ENCODE data around the gene IL12RB2.
A peak's percentile ranks its signal among the peaks of the same experiment; 100 is the strongest.
"Not testable (repeated sequence)": the region's sequence is repeated elsewhere in the genome, so short reads cannot be mapped to it uniquely, and the experiment has no call there.

Gene IL12RB2

DNA sequence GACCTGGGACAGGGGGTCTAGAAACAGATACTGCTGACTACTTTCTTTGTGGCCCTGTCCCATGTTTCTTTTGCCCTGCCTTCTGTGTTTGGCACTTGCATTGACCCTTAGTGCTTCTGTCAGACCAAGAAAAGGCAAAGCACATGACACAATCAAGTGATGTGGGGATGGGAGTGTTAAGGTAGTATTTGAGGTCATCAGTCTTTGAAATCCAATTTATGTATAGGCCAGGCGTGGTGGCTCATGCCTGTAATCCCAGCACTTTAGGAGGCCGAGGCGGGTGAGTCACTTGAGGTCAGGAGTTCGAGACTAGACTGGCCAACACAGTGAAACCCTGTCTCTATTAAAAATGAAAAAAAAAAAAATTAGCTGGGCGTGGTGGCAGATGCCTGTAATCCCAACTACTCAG lies 96.5 kb downstream of the IL12RB2 start:
- DNase-seq: no peak

DNA sequence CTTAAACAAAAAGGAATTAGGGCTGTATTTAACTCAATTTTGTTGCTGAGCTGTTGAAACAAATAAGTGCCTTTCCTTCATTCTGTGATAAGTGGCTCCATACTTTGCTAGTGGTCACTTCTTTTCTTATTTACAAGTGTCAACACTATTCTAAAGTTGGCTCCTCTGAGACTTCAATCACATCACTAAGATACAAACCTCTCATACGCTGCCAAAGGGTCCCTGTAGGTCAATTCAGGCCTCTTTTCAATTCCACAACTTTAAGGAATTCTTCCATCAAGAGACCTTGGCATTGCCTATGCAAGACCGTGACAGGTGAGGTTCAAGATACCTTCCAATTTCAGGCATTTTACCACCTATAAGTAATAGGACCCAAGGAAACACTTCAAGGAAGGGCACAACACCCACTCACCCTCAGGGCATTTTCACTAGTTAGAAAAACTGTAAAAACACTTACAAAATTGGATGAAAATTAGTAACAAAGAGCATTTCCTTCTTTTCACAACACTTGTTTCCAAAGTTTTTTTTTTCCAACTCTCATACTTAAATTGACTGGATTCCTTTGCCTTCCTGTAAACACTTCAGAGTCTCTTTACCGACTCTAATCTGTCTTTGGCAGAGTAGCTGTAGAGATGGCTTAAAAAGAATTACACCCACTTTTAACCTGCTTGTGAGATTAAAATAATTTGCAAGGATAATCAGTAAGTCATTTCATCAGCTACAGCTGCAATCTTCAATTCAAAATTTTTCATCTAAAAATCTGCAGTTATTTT lies 98.0 kb downstream of the IL12RB2 start:
- no peak for DNase-seq

- no peak for DNase-seq
Measured at GRCh38 chr1:67407498-67407897, 99.8 kb downstream of the IL12RB2 start.

DNA sequence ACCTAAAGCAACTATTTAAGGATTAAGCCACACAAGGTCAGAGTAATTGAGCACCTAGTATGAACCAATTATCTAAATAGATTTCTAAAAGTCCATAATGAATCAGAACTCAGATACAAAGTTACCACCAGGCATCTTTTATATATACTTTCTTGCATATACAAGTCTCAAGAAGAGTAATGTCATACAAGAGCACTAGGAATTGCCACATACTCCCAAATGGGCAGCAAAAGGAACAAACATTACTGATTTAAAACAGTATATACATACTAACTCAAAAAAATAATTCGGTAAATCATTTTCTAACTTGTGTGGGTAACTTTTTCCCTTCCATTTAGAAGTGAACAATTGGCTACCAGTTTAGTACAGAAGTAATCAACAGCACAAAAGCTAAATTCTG lies 100.5 kb downstream of the IL12RB2 start:
- no peak for DNase-seq

DNA sequence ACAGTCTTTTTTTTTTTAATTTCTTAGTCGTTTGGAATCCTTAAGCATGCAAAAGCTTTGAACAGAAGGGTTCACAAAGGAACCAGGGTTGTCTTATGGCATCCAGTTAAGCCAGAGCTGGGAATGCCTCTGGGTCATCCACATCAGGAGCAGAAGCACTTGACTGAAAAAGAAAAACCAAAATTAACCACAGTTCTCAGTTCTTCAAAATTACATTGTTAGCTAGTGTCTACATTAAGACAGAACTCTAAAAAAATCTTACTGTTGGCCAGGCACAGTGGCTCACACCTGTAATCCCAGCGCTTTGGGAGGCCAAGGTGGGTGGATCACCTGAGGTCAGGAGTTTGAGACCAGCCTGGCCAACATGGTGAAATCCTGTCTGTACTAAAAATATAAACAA lies 105.4 kb downstream of the IL12RB2 start:
- DNase-seq: not testable (repeated sequence)

DNA sequence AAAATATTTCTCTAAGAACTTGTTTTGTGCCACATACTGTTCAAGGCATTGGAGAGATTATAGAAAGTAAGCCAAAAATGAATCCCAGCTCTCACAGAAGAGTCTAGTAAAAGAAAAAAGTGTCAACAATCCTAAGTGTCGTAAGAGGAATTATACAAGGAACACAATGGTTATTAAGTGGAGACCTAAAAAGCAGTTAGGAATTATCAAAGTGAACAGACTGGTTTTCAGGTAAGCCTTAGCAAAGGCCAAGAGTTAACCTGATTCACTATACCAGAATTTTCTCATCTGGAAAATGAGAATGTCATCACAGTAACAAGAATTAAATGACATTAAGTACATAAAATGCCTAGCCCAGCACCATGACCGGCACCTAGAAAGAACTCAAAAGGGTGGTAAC lies 106.9 kb downstream of the IL12RB2 start:
- no peak for DNase-seq

GRCh38 chr1:67415041-67415440 lies 107.4 kb downstream of the IL12RB2 start:
- no peak for DNase-seq

GRCh38 chr1:67417733-67418132 lies 110.1 kb downstream of the IL12RB2 start:
- not testable (repeated sequence) for DNase-seq

DNA sequence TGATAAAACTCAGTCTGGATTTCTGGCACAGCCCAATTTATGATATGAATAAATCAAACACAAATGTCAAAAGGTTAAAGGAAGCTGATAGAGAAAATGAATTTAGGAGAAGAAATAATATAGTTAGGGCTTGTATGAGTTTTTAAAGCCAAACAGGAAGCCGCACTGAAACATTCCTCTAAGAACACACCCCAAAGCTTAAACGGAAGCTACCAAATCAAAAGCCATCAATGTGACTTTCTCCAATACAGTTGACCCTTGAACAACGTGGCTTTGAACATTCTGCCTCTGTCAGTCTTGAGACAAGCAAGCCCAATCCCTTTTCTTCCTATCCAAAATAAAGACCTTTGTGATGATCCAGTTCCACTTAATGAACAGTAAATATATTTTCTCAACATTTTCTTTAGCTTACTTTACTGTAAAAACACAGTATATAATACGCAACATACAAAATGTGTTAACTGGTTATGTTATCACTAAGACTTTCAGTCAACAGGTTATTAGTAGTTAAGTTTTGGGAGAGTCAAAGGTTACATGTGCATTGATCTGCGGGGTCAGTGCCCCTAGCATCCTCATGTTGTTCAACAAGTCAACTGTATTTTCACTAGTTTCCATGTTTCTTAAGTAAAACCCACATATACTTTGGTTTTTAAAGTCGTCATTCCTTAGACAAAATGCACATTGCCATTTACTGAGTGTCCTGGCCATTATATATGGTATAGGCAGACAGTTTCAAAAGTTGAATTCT lies 111.3 kb downstream of the IL12RB2 start:
- DNase-seq: no peak

DNA sequence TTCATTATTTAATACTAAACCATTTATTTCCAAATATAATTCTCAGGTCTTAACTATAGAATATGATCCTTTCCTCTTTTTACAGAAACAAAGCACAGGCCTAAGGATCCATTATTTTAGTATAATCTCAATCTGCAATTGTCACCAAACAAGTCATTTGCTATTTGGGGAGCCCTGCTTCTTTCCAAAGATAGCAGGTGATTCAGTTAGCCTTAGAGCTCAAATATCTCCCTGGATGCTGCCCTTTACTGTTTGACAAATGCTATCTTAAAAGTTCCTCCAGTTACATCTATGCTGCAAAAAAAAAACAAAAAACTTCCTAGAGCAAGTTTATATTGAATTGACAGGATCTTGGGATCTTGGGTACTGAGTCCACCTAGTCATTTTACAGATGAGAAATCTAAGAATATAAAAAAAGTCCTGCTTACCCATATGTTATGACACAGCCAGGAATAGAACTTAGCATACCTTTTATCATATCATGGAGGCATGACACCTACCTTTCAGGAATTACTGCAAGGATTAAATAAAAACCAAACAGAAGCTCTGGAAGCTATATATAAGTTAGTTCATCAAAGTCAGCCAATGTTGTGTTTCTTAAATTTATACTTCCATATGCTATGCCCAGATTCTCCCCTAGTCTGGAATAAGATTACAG lies 113.3 kb downstream of the IL12RB2 start:
- no peak for DNase-seq

DNA sequence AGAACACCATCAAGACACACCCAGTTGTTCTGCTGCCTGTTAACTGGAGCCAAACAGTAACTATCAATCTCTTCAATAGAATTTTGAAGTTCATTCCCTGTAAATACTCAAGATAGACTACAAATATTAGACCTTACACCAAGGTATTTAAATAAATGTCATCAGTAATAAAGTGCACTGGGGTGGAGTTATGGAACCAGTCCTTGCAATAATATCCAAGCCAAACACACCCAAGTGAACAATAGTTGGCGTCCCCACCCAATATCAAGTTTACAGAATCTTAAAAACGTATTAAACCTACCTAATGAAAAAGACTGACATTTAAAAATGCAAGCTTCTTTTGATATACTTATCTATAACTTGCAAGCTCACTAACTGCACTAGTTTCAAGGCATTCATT lies 119.8 kb downstream of the IL12RB2 start:
- no peak for DNase-seq

DNA sequence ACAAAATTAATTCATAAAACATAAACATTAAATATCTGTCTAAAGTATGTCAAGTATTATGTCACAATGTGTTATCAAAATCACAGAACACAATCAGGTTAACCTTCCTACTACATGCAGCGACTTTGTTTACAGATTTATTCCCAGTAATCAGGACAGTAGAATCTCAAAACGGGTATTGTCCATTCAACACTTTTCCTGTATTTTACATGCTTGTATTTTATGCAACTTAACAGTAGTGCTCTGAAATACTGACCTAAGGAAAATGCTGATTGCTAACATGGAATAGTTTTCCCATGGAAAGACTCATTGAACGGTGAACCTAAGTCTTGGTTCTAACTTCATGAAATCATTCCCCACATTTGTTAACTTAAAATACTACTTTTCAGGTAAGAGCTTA lies 120.3 kb downstream of the IL12RB2 start:
- no peak for DNase-seq

GRCh38 chr1:67429011-67429527 lies 121.4 kb downstream of the IL12RB2 start:
- peak; percentile 26 for DNase-seq

DNA sequence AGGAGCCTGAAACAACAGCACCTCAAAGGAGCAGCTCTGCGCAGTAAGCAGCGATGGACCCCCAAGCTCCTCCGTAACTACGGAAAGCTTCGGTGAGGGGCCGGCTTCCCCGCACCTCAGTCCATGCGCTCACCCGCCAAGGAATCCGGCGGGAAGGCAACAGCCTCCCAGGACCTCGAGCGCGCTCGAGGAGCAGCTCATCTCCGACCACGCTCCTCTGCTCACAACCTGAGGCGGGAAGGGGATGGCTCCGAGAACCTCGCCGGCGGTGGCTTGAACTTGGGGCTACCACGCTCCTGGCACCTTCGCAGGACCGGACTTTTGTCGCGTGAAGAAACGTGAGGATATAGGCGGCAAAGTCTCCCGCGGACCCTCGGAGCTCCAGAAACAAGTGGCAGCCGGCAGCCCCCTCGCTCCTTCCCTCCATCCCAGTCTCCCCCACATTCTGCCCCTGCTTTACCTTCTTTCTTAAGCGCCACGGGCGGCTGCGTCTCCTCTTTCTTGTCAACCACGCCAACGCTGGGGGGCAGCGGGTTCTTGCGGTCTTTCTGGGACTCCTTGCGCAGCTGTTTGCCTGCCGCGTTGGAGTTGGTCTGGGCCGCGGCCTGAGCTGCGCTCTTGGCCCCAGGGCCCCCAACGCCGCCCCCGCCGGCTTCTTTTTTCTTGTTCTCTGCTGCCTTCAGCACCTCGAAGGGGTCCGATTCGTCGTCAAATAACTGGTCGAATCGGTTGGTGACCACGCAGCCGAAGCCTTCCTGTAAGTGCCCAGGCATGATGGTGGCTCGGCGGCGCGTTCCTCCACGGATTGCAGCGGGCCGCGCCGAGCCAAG lies 122.1 kb downstream of the IL12RB2 start:
- no peak for DNase-seq

GRCh38 chr1:67430358-67431155 lies 122.9 kb downstream of the IL12RB2 start, which contains the start of gene SERBP1:
Gene SERBP1 (minus strand): TSS chr1:67430402. CDS start chr1:67430300, 102 bp downstream.
- DNase-seq: peak; percentile 92

GRCh38 chr1:67431156-67431765 lies 123.6 kb downstream of the IL12RB2 start:
- no peak for DNase-seq

DNA sequence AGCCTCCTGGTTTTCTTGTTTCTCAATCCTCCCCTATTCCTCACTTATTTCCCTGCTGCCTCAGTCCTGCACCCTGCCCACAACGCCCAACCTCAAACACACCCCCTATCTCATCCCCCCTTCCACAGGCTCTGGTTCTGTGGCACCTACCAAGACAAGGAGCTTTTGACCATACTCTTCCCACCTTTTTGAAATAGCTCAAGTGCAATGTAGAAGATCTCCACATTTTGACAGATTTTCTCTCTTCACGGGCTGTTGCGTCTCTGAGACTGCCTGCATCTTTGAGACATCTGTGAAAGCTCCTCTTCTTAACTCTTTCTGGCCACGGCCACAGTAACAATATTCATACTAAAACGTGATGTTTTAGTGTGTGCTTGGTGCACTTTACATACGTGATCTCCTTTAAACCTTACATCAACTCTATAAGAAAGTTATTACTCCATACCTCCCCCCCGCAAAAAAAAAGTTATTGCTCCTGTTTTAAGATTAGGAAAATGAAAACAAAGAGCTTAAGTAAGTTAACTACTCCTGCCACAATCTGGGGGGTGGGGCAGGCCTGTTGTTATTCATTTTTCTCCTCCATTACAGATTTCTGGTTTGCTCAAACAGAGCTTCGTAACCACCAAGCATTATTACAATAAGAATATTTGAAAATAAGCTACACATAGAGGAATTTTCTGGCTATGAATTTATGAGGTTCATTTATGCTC lies 124.4 kb downstream of the IL12RB2 start:
- no peak for DNase-seq

DNA sequence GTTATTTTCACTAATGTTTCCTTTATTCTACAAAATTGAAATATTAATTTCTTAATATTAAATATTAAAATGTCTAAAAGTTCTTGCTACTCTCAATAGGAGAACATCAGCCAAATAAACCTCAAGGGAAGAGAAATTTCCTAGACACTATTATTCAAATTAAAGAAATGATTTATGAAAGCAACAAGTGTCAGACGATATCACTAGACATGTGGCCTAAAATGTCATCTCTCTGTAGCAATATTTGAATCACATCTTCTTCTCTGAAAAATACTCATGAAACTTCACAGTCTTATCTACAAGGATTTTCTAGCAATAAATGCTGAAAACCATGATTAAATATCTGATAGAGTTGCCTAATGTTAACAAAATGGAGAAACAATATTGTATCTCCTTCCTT lies 125.1 kb downstream of the IL12RB2 start:
- DNase-seq: no peak

DNA sequence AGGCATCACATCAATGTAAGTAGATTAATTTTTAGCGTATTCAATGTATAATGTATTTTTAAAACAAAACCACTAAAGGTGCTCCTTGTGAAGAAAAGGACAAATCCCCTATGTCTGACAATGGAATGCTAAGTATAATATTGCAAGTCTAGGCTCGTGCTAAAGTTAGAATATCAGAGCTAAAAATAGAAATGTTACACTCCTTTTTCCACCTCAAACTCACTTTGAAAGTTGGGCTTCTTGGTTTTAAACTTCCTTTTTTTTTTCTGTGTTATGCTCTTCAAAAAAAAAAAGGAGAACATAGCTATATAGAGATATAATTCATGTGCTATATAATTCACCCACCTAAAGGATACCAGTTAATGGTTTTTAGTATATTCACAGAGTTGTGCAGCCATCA lies 126.2 kb downstream of the IL12RB2 start:
- no peak for DNase-seq

DNA sequence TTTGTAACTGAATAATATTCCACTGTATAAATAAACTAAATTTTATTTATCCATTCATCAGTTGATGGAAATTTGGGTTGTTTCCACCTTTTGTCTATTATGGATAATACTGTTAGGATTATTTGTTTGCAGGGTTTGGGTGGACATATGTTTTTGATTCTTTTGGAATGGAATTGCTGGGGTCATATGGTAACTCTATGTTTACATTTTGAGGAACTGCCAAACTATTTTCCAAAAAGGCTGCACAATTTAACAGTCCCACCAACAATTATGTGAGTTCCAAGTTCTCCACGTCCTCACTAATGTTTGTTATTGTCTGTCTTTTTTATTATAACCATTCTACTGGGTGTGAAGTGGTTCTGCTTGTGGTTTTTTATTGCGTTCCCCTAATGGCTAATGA lies 126.8 kb downstream of the IL12RB2 start:
- no peak for DNase-seq
